Fibroblast of skin of left biceps (primary cell): ENCODE measurements around the gene ADH6.
"Not testable (repeated sequence)": the region's sequence is repeated elsewhere in the genome, so short reads cannot be mapped to it uniquely, and the experiment has no call there.

Source experiments
- DNase-seq, 2 experiments: peaks; one replicate each; pipeline ENCODE4 v3.0.0-alpha.2; 2013; ENCODE audit warnings: low read depth in 2 of 2

ADH6 gene

DNA sequence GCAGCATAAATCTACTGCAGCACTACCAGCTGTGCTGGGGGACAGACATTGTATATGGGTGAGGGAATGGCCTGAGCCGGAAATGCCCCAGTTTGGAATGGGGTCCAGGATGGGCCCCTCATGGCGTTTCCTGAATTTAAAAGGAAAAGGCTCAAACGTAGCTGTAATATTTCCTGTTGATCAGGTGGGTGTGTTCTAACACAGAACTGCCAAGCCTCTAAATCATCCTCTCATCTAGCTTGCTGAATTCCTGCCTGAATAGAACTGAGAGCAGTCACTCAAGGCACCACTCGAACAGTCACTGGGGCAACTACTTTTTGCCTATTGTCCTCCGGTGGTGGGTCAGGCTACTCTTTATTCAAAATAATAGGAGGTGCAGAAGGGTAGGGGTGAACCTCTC is 28.7 kb downstream of the ADH6 start:
- DNase-seq: no peak

DNA sequence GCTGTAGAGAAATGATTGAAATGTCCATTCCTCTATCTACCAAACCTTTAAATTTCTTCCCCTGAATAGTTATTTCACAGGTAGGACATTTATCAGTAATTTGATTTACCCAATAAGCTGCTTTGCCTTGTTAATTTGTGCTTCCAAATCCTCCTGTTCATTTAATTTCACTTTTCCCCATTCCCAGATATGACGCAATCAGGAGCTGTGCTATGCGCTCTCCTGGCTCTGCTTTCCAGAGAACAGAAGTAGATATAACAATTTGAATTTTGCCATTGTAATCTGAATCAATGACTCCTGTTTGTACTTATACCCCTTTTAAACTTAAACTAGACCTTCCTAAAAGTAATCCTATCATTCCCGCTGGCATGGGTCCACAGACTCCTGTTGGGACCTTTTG is 29.1 kb downstream of the ADH6 start:
- DNase-seq: not testable (repeated sequence)

DNA sequence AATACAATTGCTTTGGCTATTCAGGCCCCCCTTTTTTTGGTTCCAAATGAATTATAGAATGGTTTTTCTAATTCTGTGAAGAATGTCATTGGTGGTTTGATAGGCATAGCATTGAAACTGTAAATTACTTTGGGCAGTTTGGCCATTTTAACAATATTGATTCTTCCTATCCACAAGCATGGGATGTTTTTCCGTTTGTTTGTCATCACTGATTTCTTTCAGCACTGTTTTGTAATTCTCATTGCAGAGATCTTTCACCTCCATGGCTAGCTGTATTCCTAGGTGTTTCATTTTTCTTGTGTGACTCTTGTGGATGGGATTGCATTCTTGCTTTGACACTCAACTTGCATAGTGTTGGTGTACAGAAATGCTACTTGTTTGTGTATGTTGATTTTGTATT is 33.0 kb downstream of the ADH6 start:
- no peak for DNase-seq

DNA sequence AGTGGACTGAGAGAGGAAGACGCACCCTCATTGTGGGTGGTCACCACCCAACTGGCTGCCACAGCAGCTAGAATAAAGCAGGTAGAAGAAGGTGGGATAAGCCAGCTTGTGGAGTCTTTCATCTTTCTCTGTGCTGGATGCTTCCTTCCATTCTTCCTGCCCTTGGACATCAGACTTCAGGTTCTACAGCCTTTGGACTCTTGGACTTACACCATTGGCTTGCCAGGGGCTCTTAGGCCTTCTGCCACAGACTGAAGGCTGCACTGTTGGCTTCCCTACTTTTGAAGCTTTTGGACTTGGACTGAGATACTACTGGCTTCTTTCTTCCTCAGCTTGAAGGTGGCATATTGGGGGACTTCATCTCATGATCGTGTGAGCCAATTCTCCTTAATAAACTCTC is 33.5 kb downstream of the ADH6 start:
- DNase-seq: no peak

DNA sequence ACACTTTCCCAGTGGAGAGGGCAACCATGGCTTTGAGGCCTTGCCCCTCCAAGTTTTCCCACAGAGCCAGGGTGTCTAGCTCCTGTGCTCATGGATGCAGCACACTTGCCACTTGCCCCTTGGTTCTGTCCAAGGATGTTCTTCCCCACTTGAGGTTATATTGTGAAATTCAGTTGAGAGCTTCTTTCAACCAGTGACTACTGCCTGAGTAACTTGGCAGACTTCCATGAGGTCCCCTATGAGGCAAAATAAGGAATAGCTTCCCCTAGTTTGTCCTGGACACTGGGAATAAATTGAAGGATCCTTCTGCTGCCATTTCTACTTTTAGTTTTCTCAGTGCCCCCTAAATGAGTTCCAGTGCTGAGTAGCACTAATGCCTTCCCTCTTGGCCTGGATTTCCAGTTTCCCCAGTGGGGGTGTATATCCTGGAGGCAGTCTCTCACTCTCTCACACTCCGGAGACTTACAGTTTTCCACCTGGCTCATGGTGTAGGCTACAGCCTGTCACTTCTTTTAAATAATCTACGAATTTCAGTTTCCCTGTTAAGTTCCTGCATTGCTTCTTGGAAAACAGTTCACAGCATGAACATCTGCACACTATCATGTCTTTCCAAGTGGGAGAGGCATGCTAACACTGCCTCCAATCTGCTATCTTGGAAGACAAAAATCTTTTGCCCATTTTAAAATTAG is 38.5 kb downstream of the ADH6 start:
- peak; percentile 24 to 26 for DNase-seq

DNA sequence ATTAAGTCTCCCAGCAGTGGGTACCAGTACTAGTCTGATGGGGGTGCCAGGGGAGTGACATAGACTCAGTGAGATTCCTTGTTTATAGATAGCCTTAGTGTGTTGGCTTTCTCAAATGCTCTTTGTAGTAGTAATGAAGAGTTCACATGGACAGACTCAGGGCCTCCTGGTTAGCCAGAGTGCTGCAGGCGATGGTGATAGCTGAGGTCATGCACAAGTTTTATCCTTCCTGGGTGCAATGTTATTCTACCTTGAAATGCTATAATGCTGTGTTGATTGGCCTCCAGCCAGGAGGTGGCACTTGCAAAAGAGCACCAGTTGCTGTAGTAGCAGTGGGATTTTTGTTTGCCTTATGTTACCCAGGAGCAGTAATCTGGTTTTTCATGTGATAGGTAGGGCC is 39.4 kb downstream of the ADH6 start:
- no peak for DNase-seq

DNA sequence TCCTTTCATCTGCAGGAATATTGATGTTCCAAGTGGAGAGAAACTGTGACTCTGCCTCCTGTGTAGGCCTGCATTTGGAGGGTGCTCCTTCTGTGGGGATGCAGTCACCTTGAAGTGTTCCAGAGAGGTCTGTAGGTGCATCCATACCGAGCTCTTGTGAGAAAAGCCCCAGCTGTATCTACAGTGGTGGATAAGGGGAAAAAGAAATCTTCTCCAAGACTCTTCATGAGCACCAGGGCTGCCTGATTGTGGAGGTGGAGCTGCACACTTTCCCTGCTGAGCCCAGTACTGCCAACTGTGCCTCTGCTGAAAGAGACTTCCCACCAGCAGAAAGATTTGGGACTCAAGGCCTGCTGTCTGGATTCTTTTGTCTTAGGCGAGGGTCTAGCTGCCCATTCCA is 39.9 kb downstream of the ADH6 start:
- no peak for DNase-seq

DNA sequence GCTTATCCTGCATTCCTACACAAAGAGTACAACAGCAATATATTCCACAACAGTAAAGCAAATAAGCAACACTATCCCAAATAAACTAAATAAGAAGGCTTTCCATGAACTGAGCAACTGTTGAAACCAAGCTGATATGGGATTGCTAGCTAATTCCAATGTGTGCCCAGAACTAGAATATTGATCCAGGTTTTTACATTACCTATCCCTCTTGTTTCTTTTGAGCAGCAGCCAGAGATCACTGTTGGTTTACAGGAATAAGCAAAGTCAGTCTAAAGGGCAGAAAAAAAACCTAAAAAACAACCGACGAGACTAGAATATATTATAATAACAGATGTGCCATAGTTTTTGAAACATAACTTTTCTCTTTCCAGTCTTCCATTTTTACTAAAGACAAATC is 52.5 kb downstream of the ADH6 start:
- DNase-seq: no peak

DNA sequence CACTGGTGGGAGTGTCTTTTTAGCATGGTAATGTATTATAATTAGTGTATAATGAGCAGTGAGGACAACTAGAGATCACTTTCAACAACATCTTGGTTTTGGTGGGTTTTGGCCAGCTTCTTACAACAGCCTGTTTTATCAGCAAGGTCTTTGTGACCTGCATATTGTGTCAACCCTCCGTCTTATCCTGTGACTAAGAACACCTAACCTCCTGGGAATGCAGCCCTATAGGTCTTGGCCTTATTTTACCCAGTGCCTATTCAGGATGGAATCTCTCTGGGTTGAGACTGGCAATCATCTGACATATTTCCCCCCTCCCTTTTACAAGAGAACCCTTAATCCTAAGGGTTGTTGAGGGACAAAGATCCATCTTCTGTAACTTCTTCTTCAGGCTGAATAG is 53.1 kb downstream of the ADH6 start:
- no peak for DNase-seq

DNA sequence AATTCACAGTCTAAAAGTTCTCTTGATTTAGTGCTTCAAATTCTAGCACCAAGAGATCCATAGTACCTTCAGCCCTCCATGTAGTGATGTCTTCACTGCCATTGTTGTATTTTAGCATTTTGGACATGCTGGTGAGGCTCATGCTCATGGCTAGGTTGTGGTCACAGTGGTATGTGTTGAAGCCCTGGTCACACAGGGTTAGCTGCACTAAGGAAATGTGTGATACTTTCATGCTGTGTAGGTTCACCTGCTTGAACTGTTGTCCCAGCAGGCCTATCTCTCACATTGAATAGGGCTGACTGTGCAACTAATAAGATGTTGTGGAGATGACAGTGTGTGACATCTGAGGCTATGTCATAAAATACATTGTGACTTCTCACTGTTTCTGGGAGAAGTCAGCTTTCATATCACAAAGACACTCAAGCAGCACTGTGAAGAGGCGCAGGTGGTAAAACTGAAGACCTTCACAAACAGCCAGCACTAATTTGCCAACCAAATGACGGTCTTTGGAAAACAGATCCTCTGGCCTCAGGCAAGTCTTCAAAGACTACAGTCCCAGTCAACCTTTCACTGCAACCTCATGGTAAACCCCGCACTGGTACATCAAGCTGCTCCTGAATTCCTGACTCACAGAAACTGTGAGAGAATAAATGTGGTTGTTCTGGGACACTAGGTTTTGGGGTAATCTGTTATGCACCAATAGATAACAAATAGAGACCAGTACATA is 57.5 kb downstream of the ADH6 start:
- no peak for DNase-seq

DNA sequence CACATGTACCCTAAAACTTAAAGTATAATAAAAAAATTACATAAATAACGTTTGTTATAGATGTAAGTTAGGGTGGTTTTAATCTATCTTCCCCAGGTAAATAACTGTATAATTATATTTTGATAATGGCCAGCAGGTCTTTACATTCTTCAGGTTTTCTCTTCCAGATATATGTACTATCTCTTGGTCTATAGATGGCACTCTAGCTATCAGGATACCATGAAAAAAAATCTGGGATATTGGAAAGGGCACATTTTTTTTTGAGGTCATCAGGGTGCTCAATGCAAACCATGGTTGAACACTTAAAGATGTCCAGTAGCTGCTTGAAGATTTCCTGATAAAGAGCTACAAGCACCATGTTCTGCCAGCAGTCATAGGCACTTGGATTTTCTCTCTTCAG is 59.3 kb downstream of the ADH6 start:
- no peak for DNase-seq

DNA sequence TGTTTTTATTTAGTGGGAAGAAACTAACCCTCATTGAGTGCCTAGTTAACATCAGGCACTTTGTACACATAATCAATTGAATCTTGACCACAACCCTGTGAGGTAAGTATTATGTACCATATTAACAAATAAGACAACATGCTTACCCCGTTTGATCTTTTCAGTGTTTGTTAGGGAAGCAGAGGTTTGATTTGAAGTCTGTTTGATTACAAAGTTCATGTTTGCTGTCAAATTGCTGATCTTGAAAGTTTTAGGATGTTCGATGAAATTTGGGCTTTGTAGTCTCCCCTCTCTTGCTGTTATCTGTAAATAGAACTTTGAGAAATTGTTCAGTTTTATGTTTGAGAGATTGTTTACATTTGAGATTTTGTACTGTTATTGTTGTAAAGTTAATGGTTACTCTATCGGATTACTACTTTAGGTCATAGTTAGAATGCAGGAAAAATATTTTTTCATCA is 61.5 kb downstream of the ADH6 start:
- DNase-seq: no peak

DNA sequence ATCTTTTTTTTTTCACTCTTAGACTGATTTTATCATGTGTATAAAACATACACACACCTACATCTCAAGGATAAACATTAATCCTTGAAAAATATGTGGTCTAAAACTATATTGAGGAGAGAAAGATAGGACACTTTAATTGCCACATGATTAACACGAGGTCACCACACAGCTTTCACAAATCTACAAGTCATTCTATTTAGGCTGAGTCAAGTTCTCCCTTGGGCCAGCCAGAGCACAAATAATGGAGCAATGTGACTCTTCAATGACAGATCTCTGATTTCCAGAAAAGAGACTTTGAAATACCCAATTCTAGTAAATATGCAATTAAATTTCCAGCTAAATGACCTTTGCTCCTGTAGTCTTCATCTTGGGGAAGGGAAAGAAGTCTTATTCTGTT is 62.1 kb downstream of the ADH6 start:
- DNase-seq: no peak

DNA sequence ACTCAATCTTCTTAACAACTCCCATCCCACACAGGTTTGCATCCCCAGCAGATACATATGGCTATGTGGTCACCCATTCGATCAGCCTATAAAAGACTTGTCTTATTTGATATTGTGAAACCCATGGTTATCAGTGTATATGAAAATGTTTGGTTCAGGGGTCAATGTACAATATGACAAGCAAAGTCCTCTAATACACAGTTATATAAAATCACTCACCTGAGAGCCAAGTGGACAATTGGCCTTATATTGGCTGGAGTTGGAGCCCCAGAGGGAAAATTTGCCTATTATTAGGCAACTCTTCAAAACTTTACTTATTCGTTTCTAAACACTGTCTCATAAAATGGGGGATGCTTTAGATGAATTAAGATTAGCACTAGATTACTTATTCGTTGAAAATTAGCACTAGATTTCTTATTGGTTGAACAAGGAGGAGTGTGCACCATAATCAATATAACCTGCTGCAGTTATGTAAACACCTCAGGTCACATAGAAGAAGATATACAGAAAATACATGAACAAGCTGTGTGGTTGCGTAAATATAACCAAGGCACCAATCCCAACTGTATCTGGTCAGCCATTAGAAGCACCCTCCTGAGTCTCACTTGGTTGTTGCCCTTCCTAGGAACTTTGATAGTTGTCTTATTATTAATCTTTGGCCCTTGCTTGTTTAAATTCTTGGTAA is 64.2 kb downstream of the ADH6 start:
- DNase-seq: no peak
